ENCODE measurements around the gene PPP1R9B. TPM values are rescaled to one million over a fixed set of nuclear protein-coding genes. Genes with fewer than 3 reads are reported as not detected.

The PPP1R9B gene
- total RNA-seq, 1 donor from 2014 or later, result 19.7 TPM

DNA sequence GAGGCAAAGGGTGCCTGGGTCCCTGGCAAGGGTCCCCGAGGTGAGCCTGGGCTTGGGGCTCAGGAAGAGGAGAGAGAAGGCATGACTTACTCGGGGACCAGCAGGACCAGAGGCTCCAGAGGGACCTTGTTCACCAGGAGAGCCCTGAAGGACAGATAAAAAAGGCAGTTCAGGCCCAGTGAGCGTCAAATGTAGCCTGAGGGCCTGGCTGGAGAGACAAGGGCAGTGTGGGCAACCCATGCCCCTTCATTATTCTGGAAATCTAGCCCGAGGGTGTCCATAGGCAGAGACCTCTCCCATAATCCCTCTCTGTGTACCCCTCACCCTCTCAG lies 36.9 kb upstream of the PPP1R9B start:
- DNase-seq, result peak; percentile 65

GRCh38 chr17:50186661-50187393 lies 36.4 kb upstream of the PPP1R9B start:
- DNase-seq, result peak; percentile 67

DNA sequence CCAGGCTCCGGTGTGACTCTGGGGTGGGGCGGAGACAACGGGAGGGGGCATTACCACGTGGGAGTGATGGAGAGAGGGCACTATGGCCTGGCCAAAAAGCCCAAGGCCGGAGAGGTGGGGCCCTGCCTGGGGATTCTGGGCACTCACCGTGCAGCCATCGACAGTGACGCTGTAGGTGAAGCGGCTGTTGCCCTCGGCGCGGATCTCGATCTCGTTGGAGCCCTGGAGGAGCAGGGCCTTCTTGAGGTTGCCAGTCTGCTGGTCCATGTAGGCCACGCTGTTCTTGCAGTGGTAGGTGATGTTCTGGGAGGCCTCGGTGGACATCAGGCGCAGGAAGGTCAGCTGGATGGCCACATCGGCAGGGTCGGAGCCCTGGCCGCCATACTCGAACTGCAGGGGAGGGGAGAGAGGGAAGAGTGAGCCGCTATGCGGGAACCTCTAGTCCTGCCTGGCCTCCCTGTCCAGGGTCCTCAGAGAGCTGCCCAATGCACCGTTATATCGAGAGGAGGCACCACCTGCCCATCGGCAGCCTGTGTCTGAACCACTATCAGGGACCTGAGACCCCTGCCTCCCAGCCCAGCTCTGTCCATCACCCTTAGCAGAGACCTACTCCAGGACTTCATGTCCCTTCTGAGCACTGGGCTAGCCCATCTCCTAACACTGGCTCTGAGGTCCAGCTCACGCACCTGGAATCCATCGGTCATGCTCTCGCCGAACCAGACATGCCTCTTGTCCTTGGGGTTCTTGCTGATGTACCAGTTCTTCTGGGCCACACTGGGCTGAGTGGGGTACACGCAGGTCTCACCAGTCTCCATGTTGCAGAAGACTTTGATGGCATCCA lies 35.4 kb upstream of the PPP1R9B start:
- no peak for DNase-seq

GRCh38 chr17:50184611-50185398 lies 34.3 kb upstream of the PPP1R9B start:
- peak; percentile 21 for DNase-seq

GRCh38 chr17:50184064-50184463 lies 33.6 kb upstream of the PPP1R9B start:
- no peak for DNase-seq

GRCh38 chr17:50183421-50183994 lies 33.0 kb upstream of the PPP1R9B start:
- DNase-seq, result peak; percentile 44

- DNase-seq, result no peak
These were observed 32.4 kb upstream of the PPP1R9B start for GRCh38 chr17:50182783-50183420.

GRCh38 chr17:50181591-50182560 lies 31.4 kb upstream of the PPP1R9B start:
- DNase-seq, result peak; percentile 75

GRCh38 chr17:50181144-50181543 lies 30.7 kb upstream of the PPP1R9B start:
- no peak for DNase-seq

DNA sequence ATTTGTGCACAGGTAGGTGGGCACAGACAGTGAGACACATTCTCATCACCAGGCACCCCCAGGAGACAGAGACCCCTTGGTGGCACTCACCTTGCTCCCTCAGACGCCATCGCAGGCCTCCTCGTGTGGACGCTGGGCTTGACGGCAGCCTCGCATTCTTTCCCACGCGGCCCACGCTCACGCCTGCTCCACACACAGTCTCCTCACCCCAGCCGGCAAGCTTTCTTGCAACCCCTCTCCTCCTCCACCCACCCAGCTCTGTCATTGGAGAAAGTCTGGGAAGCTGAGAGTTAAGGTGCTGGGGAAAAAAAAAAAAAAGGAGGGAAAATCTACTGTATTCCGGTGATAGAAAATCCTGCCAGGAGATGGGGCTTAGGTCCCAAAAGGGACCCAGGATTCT lies 30.1 kb upstream of the PPP1R9B start:
- DNase-seq, result no peak

- DNase-seq, result no peak
These were observed 29.6 kb upstream of the PPP1R9B start for GRCh38 chr17:50180111-50180510.

DNA sequence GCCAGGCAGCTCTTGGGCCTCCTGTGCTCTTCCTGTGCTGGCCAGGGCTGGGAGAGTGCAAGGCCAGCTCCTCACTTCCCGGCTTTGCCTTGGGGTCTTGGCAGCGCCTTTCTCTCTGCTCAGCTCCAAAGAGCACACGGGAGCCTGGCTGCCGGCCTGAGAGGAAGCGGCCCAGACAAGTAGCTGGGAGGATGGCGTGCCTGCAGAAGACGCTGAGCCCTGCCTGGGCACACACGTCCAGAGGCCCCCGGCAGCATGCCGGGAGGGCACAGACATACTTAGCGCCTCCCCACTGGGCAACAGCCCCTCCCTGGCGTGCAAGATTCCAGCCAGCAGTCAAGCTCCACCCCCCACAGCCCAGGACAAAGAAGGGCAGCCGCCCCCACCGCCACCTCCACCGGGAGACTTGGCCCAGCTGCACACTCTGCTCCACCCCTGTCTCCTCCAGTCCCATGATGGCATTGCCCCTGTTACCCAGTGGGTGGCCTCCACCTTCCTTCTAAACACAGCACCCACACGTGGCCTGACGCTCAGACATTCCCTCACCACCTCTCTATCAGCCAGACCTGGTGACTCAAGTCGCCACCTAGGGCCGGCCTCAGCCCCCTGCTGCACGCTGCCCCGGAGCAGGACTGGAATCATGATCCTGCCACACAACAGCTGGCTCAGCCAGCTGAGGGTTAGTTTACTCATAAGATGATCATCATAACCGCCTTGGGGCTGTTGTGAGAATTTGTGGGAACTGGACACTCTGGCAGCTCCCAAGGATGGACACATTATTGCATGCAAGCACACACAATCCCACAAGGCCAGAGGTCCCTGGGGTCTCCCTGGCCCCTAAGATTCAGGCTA lies 27.7 kb upstream of the PPP1R9B start:
- peak; percentile 29 for DNase-seq

DNA sequence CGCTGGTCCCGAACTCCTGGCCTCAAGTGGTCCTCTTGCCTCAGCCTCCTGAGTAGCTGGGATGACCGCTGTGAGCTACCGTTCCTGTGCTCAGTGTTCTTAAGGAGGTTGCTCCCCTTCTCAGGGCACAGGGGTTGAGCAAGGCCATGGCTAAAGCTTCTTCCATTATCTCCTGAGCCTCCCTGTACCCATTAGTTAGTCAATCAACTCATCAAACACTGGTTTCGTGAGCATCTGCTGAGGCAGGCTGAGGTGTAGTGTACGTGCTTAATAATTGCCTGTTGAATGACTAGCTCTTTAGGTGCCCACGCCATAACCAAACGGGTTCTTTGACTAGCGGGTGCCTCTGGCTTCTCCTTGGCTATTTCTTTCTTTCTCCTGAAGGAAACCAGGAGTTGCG lies 27.0 kb upstream of the PPP1R9B start:
- no peak for DNase-seq

- DNase-seq, result no peak
These were observed 26.3 kb upstream of the PPP1R9B start for GRCh38 chr17:50176559-50177357.

GRCh38 chr17:50175035-50175807 lies 24.7 kb upstream of the PPP1R9B start:
- DNase-seq, result no peak

- no peak for DNase-seq
These were observed 24.0 kb upstream of the PPP1R9B start for GRCh38 chr17:50174444-50174843.

DNA sequence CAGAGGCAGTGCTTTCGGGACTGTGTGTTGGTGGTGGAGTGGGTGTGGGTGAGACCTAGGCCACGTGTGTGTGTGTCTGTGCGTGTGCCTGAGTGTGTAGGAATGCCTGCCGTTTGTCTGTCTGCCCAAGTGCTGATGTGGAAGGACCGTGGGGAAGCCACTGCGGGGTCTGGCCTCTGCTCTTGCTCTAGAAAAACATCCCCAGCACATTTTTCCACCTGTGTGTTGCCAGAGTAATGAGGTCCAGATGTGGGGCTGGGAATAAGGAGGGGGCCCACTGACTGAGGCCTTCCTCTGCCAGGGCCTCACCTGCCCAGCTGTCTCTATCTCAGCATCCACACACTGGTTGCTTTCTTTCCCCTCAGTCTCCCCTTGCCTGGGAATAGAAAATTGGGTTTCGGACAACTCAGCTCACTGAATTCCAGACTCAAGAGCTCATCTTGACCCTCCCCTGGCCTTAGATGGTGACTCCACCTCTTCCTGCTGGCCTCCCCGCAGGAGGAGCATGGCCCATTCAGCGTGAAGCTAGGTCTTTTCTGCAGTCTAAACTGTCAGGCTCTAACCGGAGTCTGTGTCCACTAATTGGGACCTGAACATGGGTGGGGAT lies 23.0 kb upstream of the PPP1R9B start:
- DNase-seq, result peak; percentile 76

DNA sequence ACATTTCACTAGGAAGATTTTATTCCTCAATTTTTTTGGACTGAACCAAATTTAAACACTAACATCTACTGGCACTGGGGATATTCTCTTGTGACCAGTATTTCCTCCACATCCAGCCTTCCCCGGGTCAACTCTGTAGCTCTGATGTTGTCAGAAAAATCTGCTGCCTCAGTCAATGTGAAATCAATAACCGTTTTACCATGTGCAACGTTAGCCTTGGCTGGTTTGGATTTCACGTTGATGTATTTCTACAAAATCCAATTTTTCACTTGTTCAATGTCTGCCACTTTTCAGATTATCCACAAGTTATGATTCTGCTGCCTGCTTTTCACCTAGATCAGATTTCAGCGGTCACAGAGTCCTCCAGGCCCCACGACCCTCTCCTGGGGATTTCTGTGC lies 22.5 kb upstream of the PPP1R9B start:
- peak; percentile 39 for DNase-seq
